Measurements from ENCODE around the gene FDXACB1.

The FDXACB1 gene, protein sequence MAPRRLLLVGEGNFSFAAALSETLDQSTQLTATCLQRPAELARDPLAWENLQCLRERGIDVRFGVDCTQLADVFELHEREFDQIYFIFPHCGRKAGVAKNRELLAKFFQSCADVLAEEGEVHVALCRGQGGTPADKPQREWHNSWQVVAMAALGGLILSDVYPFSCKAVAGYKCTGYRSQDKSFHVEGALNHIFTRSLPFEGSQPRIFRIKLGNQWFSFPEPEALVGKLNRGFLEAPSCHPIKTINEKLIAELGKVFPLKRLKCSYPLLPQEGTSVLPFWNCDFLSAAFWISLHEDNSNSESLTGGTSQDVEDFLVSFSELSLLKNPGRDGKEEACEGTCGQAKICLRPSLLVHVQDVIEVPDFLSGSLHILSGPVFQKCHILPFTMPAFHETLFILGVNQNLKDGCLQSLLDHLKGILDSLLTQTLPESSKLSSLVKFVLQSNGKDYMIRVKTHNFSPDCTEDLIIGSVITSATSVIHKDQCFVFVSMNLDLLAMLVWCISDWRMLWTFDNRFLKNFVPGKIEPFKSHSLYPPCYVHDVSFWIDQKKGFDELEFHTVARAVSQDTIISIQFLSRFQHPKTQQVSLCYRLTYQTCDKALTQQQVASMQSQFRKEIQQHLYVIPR

DNA sequence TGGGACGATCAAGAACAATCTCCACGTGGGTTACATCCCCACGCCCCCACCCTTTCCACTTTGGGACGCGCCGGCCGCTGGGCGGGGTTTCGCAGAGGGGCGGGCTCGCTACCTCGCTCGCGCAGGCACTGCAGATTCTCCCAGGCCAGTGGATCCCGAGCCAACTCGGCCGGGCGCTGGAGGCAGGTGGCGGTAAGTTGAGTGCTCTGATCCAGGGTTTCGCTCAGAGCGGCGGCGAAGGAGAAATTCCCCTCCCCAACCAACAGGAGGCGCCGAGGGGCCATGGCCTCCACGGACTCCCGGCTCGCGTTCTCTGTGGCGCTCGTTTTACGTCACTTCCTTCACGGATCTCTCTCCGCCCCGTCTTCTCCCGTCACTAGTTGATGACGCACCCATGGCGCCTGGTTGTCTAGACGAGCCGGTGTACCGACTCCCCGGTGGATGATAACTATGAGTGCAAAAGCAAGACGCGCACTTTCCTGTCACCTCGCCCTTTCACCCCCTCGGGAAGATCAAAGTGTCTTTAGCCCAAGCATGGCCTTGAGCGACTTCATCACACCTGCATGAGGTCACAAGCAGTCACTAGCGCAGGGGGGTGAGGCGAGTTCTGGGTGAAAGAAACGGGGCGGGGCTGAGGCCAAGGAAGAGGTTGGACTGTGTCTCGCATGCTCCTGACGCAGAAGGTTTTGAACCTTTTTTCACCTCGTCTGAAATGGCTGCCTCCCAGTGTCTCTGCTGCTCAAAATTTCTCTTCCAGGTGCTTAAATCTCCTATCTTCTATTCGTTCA is at the start of gene FDXACB1, which contains the start of gene CFAP68:
TSS of gene FDXACB1 (minus strand) at position 317 of the 788 bp plus-strand sequence. CDS start at position 284, 33 bp downstream.
TSS of gene CFAP68 (plus strand) at position 693 of the 788 bp plus-strand sequence. CDS start at position 713, 20 bp downstream.
- peak; percentile 93 for DNase-seq (ENCODE audit: low read depth)

DNA sequence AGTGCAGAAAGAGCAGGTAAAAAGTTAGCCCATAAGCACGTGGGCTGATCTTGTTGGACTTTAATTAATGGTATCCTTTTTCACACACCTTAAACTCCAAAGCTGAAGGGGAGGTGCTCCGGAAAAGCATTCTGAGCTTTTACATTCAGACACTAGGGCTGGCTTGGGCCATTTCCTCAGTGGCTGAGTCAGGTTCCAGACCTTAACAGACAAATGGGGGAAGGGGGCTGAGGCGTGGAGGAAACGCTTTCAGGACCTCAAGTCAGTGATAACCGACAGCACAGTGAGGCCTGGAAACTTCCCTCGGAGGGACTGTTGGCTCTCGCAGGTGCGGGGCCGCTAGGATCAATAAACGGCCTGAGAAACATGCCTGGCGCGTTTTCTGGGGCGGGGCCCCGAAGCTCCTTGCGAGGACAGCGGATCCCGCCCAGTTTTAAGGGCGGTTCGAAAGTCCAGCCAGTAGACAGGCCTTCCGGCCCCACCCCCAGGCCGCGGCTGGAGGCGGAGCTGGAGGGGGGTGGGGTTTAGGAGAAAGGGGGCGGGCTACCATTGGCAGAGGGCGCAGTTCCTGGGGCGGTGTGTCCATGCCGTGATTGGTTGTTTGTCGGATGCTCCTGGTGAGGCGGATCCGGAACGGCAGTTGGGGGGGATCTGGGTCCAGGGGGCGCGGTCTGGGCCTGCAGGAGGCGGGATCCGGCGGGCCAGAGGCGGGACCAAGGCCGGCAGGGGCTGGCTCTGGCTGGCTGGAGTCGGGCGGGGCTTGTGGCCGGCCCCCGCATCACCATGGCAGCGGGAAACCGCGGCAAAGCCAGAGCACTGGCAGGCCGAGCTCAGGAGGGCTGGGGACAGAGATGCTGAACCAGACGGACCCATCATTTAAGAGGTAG is 47.8 kb upstream of the FDXACB1 start:
- DNase-seq (ENCODE audit: low read depth): peak; percentile 96

DNA sequence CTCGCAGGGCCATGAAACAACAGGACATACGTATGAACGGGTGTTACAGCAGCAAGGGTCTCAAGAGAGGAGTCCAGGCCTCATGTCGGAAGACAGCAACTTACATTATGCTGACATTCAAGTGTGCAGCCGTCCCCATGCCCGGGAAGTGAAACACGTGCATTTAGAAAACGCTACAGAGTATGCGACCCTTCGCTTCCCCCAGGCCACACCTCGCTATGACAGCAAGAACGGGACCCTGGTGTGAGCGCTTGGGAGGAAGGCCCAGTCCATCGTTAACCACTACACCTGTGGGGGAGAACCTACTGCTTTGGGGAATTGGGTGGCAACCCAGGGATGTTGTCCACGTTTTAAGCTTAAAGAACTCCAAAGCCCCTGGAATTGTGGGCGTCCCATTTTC is 47.0 kb upstream of the FDXACB1 start:
- no peak for DNase-seq (ENCODE audit: low read depth)

DNA sequence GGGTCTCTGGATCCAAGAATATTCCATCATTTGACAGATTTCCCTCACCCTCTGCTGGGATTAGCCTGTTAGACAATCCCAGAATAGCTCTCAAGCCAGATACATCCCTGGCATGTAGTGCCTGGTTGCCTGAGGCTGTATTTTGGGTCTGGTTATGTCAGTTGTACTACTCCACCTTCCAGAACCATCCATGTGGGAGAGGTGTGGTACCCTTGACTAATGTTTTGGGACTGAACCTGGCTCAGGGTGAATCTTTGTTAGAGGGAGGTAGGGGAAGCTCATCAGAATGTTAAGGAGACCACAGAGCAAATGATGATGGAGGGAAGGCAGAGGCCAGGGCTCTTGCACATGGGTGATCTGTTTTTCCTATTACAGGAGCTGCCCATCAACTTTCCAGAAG is 45.0 kb upstream of the FDXACB1 start:
- DNase-seq (ENCODE audit: low read depth): no peak

DNA sequence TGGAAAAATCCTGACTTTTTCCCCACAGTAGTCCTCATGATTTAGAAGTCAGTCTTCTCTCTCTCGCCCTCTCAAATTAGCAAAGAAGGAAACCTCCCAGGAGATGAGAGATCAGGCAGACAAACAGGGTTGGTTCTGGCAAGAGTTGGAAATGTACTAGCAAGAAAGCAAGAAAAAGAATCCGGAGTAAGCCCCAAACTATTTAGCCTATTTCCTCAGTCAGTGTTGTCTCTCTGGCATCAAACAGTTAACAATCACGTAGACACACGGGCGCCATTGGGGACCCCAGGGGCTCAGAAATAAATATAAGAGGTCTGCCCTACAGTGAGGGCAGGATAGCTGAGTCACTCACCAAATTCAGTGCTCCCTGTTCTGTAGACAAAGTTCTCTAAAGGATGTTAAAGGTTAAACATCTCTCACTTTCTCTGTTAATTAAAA is 44.4 kb upstream of the FDXACB1 start:
- peak; percentile 63 for DNase-seq (ENCODE audit: low read depth)

DNA sequence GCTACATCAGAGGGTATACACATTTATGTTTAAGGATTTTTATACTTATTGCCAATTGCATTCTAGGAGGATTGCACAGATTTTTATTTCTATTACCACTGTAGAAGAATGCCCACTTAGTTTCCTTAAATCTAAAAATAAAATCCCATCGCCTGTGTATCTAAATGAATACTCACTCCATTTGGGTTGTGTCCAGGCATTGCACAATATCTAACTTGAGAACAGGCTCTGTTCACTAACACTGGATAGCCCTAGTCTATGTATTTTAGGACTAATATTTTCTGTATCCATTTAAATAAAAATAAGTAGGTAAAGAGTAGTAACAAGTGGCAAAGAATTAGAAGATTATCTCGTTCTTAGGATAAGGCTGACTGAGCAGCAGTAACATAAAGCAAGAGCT is 43.8 kb upstream of the FDXACB1 start:
- DNase-seq (ENCODE audit: low read depth): peak; percentile 80

DNA sequence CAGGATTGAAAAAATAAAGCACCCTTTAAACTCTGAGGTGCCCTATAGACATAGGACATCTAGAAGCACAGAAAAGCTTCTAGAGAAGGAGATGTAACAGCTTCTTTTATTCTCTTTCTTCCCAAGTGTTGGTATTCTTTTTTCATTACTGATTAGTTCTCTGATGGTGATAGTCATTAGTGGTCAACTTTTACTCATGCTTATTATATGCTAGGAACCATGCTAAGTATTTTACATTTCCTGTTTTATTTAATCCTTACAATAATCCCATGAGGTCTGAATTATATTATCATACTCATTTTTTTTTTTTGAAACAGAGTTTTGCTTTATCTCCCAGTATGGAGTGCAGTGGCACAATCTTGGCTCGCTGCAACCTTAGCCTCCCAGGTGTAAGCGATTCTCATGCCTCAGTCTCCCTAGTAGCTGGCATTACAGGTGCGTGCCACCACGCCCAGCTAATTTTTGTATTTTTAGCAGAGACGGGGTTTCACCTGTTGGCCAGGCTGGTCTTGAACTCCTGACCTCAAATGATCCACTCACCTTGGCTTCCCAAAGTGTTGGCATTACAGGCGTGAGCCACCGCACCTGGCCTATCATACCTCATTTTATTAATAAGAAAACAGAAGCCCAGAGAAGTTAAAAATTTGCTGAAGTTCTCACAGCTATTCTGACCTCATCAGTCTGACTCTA is 42.7 kb upstream of the FDXACB1 start:
- DNase-seq (ENCODE audit: low read depth): no peak

DNA sequence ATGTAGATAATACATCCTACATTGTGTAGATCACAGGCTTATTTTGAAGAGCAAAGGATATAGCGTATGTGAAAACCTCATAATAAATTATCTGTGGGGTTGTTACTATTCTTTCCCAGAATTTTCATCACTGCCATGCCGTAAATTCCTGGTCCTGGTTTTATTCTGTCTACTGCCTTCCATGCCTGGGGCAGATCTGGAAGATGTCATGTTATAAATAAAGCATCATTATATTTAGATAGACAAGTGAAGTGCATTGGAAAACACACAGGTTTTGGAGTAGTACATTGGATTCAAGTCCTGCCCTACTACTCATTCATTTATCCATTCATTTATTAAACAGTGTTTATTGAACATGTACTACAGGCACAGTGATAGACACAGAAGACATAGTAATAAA is 41.9 kb upstream of the FDXACB1 start:
- no peak for DNase-seq (ENCODE audit: low read depth)

DNA sequence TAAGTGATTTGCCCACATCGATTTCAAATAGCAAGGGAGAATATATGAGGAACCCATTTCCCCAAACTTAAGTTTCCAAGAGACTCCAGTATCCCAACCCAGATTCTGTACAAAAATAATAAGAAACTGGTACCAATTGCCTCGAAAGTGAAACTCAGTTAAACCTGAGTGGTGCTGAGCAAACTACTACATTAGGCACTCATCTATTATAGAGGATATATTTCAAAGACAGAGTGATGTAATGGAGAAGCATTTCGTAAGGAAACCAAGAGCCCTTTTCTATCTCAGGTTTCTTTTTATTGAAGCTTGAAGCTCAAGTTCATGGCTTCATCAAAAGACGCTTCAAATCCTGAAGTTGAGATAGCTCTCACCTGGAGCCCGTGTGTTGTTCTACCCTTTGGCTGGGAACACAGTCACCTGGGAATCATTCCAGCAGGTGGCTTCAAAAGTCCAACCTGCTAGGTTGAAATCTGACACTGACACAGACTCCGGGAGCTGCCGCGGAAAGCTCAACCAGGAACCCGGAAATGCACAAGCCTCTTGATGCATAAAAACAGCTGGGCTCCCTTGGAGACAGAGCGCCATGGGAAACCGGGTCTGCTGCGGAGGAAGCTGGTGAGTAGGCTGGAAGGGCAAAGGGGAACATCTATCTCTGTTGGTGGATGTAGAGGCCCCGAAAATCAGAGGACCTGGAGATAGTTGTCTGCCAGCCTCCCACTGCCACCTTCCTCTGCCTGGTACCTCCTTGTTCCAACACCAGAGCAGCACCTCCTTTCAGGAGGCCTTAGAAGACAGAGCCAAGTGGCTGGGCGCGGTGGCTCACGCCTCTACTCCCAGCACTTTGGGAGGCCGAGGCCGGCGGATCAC is 39.7 kb upstream of the FDXACB1 start, which contains the start of gene C11orf52:
TSS of gene C11orf52 (plus strand) at position 524 of the 867 bp plus-strand sequence. CDS start at position 584, 60 bp downstream.
- no peak for DNase-seq (ENCODE audit: low read depth)

DNA sequence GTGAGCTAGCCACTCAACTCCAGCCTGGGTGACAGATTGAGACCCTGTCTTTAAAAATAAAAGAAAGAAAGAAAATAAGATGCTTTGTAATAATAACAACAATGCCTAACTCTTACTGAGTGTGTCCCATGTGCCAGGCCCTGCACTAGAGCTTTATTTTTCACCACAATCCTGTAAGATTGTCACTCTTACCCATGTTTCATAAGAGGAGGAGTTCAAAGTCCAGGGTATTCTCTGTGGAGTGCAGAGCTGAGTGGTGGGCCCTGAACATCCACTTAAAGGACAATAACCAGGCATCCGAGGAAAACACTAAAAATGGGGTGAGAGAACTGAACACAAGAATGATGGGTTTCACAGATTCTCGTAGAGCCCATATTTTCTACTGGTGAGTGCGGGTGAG is 38.8 kb upstream of the FDXACB1 start:
- no peak for DNase-seq (ENCODE audit: low read depth)

DNA sequence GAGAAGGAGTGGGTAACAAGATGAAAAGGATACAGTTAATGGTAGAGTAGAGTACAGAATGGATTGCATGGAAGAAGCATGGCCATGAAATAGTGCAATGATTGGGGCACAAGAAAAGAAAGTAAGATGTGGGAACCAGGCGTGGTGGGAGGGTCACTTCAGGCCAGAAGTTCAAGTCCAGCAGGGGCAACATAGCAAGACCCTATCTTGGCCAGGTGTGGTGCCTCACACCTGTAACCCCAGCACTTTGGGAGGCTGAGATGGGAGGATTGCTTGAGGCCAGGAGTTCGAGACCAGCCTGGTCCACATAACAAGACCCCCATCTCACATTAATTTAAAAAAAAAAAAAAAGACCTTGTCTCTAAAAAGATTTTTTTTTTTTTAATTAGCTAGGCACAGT is 38.3 kb upstream of the FDXACB1 start:
- no peak for DNase-seq (ENCODE audit: low read depth)

DNA sequence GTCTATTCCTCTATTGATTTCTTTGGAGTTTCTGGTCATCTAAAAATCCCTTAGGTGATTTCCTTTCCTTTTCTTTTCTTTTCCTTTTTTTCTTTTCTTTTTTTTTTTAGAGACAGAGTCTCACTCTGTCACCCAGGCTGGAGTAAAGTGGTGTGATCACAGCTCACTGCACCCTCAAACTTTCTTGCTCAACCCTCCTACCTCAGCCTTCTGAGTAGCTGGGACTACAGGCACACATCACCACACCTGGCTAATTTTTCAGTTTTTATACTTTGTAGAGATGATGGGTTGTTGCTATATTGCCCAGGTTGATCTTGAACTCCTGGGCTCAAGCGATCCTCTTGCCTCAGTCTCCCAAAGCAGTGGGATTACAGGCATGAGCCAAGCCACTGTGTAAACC is 37.8 kb upstream of the FDXACB1 start:
- no peak for DNase-seq (ENCODE audit: low read depth)

DNA sequence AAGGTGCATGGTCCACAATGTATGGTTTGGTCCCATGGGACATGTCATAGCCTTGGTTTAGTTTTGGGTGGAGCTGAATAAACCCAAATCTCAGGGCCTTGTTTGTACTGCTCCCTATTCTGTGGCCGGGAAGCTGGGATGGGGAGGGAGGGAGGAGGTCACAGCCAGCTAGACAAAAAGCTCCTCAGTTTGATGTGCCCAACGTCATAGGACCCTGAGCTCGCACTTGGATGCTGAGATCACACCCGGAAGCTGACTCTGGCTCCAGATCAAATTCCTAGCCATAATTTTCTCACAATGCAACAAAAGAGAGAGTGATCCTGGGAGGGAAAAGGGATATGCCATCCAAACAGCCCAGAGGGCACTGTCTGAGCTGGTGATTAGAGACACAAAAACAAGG is 35.0 kb upstream of the FDXACB1 start:
- DNase-seq (ENCODE audit: low read depth): no peak

DNA sequence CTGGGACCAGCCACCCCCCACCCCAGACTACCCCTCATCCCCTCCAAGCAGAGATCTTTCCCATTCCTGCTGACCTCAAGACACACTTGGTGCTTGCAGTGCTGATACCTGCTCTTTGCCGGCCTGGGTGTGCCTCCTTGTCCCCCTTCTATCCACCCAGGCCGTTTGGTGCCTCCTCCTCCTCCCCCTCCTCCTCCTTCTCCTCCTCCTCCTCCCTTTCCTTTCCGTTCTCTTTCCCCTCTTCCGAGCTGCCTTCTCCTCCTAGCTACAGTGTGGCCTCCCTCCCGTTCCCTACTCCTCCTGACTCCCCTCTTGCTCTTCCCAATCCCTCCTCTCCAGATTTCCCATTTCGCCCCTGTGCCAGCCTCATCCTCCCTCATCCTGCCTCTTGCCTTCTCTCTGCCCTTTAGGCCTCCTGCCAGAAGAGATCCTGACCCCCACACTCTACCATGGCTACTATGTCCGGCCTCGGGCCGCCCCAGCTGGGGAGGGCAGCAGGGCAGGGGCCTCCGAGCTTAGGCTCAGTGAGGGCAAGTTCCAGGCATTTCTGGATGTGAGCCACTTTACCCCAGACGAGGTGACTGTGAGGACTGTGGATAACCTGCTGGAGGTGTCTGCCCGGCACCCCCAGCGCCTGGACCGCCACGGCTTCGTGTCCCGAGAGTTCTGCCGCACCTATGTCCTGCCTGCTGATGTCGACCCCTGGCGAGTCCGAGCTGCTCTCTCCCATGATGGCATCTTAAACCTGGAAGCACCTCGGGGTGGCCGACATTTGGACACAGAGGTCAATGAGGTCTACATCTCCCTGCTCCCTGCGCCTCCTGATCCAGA is 34.3 kb upstream of the FDXACB1 start:
- no peak for DNase-seq (ENCODE audit: low read depth)

DNA sequence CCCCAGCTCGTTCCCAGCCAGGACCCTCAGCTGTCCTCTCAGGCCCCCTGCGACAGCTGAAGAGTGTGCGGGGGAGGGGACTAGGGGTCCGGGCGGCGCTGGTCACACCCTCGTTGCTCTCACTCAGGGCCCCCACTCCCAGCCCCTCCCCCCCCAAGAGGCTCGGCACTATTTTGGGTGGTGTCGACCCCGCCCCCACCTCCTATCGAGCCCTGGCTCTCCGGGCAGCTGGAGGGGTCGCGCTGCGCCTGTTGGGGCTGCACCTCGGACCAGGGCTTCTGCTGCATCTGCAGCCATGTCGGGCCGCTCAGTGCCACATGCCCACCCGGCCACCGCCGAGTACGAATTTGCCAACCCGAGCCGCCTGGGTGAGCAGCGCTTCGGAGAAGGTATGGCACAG is 33.6 kb upstream of the FDXACB1 start, which contains the start of gene HSPB2:
TSS of gene HSPB2 (plus strand) at position 200 of the 400 bp plus-strand sequence. CDS start at position 296, 96 bp downstream.
- DNase-seq (ENCODE audit: low read depth): no peak

DNA sequence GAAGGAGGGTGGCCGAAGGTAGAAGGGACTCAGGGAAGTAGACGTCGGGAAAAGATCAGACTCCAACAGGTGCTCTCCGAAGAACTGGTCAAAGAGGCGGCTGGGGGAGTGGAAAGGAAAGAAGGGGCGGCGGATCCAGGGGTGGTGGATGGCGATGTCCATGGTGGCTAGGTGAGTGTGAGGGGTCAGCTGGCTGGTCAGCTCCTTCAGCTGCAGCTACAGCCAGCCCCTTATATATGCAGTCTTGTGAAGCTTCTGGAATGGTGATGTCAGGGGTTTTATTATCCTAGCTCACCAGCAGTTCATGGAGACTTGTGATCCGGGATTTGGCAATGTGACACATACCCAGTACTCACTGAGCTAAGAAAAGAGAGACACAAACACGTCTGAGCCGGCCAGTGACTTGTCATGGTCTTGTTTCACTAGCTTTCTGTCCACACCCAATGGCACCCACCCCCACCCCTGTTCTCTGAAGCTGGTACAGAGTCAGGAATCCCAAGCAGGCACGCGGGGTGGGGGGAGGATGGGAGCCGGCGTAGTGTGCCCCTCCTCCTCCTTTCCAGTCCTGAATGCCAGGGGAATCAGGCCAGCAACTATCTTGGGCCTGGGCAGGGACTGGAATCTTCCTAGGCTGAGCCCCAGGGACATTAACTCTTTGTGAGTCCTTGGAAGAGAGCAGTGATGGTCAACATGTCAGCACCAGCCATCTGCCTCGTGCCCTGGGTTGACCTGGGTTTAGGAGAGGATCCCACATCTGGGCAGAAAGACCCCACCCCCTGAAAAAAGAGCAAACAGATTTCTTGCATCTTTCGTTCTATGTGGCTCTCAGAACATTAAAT is 32.8 kb upstream of the FDXACB1 start, which contains the start of gene CRYAB:
TSS of gene CRYAB (minus strand) at position 208 of the 839 bp plus-strand sequence. CDS start at position 162, 46 bp downstream.
- DNase-seq (ENCODE audit: low read depth): peak; percentile 73

DNA sequence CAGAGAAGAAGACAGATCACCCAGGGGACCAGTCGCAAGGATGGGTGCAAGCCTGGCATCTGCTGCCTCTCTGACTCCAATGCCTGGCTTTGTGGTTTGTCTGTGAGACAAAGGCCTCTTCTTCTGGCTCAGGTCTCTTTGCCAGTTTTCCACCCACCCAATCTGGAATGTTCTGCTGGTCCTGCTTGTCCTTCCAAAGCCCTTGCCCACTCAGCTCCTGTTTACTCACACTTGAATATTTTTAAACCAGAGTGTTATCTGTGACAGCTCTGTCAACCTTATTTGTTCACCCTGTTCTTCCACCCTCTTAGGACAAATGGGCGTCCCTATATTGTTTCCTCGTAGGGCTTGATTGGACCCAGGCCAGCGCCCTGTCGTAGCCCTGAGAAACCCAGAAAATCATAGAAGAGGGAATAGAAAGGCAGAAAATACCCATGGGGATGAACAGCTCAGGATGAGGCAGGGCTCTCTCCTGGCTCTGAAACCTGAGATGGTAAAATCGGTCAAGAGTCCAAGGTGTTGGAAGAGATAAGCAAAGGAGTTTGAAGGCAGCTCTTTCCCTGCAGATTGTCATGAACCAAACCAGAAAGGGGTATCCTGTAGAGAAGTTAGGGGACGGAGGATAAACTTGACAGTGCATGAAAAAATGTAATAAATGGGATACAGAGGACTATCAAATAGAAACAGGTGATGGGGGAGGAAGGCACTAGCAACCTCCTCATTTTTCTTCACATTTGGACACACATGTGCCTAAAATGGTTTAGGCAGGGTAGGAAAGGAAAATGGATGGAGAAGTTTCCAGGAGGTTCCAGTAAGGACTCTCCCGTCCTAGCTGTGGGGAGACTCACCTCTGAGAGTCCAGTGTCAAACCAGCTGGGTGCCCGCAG is 32.0 kb upstream of the FDXACB1 start:
- DNase-seq (ENCODE audit: low read depth): no peak

All from fibroblast of the conjunctiva (primary cell).